Trophoblast cell (in vitro differentiated cells and primary cell): ENCODE measurements around the gene SLC35D2.

ENCODE experiments used
- DNase-seq, 2 donors: peaks; one replicate each; pipeline ENCODE4 v3.0.0-alpha.2; 2016
- H2AFZ ChIP-seq: 2 replicates; pipeline ENCODE4 v1.6.1; 2013; ENCODE audit warnings: low read length, moderate library complexity, mild to moderate bottlenecking; ENCODE audit not compliant: insufficient read depth, poor library complexity
- H2AK5ac ChIP-seq: 2 replicates; pipeline ENCODE4 v1.6.1; 2013; ENCODE audit warnings: mild to moderate bottlenecking, low read length
- H2BK120ac ChIP-seq: 2 replicates; pipeline ENCODE4 v1.6.1; 2013; ENCODE audit warnings: low read length, mild to moderate bottlenecking, moderate library complexity; ENCODE audit not compliant: insufficient read depth, poor library complexity
- H2BK12ac ChIP-seq: 2 replicates; pipeline ENCODE4 v1.6.1; 2013; ENCODE audit warnings: mild to moderate bottlenecking, low read length, moderate library complexity
- H2BK5ac ChIP-seq: 2 replicates; pipeline ENCODE4 v1.6.1; 2013; ENCODE audit warnings: low read length, low read depth, moderate library complexity, mild to moderate bottlenecking; ENCODE audit not compliant: poor library complexity
- H3K14ac ChIP-seq: 2 replicates; pipeline ENCODE4 v1.6.1; 2013; ENCODE audit warnings: mild to moderate bottlenecking, low read length
- H3K18ac ChIP-seq: 2 replicates; pipeline ENCODE4 v1.6.1; 2013; ENCODE audit warnings: mild to moderate bottlenecking, low read length
- H3K23ac ChIP-seq: 2 replicates; pipeline ENCODE4 v1.6.1; 2013; ENCODE audit warnings: low read length
- H3K27ac ChIP-seq: 2 replicates; pipeline ENCODE4 v1.5.1; 2013; ENCODE audit warnings: low read depth, mild to moderate bottlenecking, inconsistent platforms, low read length, moderate library complexity
- H3K27me3 ChIP-seq: 2 replicates; pipeline ENCODE4 v1.6.1; 2013; ENCODE audit warnings: inconsistent platforms, mild to moderate bottlenecking, low read length, moderate library complexity; ENCODE audit not compliant: insufficient read depth
- H3K36me3 ChIP-seq, 2 experiments: 1 replicate in 1 of 2; 2 replicates in 1 of 2; pipeline ENCODE4 v1.6.1; 2013; ENCODE audit warnings: low read length in 2 of 2, mild to moderate bottlenecking in 2 of 2, moderate library complexity in 1 of 2; ENCODE audit not compliant: insufficient read depth in 2 of 2, control insufficient read depth in 1 of 2
- H3K4ac ChIP-seq: 2 replicates; pipeline ENCODE4 v1.6.1; 2013; ENCODE audit warnings: low read depth, mild to moderate bottlenecking, low read length, moderate library complexity
- H3K4me1 ChIP-seq, 2 experiments: 1 replicate in 1 of 2; 2 replicates in 1 of 2; pipeline ENCODE4 v1.6.1; 2013; ENCODE audit warnings: low read length in 2 of 2, mild to moderate bottlenecking in 2 of 2, moderate library complexity in 1 of 2; ENCODE audit not compliant: insufficient read depth in 2 of 2, control insufficient read depth in 1 of 2
- H3K4me2 ChIP-seq: 2 replicates; pipeline ENCODE4 v1.6.1; 2013; ENCODE audit warnings: inconsistent platforms, mild to moderate bottlenecking, low read length, moderate library complexity
- H3K4me3 ChIP-seq: 2 replicates; pipeline ENCODE4 v1.5.1; 2013; ENCODE audit warnings: mild to moderate bottlenecking, low read depth, low read length, inconsistent platforms
- H3K79me1 ChIP-seq: one replicate; pipeline ENCODE4 v1.6.1; 2013; ENCODE audit warnings: low read length
- H3K79me2 ChIP-seq: 2 replicates; pipeline ENCODE4 v1.6.1; 2013; ENCODE audit warnings: low read length, mild to moderate bottlenecking; ENCODE audit not compliant: control insufficient read depth, insufficient read depth, poor library complexity
- H3K9ac ChIP-seq: 2 replicates; pipeline ENCODE4 v1.6.1; 2013; ENCODE audit warnings: mild to moderate bottlenecking, low read length
- H3K9me3 ChIP-seq: 2 replicates; pipeline ENCODE4 v1.6.1; 2013; ENCODE audit warnings: low read depth, mild to moderate bottlenecking, control low read depth, inconsistent platforms, low read length; ENCODE audit not compliant: insufficient read depth
- H4K12ac ChIP-seq: 2 replicates; pipeline ENCODE4 v1.6.1; 2013; ENCODE audit warnings: low read depth, mild to moderate bottlenecking, low read length, moderate library complexity
- H4K8ac ChIP-seq: 2 replicates; pipeline ENCODE4 v1.6.1; 2013; ENCODE audit warnings: low read depth, mild to moderate bottlenecking, low read length, moderate library complexity
- H4K91ac ChIP-seq: one replicate; pipeline ENCODE4 v1.6.1; 2013; ENCODE audit warnings: low read depth, mild to moderate bottlenecking, low read length, moderate library complexity
- WGBS: extraction: QIAGEN DNeasy Blood & Tissue Kit; methylation state at CpG from one replicate; pipeline ENCODE4 v1.1.7; 2013; ENCODE audit warnings: missing lambda C conversion rate; ENCODE audit not compliant: insufficient read length, insufficient coverage; ENCODE audit errors: extremely low coverage; 5-methylcytosine and 5-hydroxymethylcytosine counted together

The SLC35D2 gene

GRCh38 chr9:96279932-96280331, 103.6 kb downstream of the SLC35D2 start:
- Histone ChIP-seq H3K14ac (no peak overlapping the region), H2AK5ac (no peak overlapping the region), H3K79me1 (peaks cover 18% of the 10 kb centered on the region), H3K27ac (peak overlapping the region; percentile 77), H3K4me1 (peaks cover 15% of the 10 kb centered on the region in 2 experiments), H4K8ac (no peak overlapping the region), H2AFZ (no peak overlapping the region), H4K91ac (no peak overlapping the region), H2BK120ac (no peak overlapping the region), H3K23ac (no peak overlapping the region), H3K18ac (no peak overlapping the region), H3K4ac (no peak overlapping the region), H4K12ac (no peak overlapping the region), H3K27me3 (no peaks in the 10 kb centered on the region), H3K9me3 (no peaks in the 10 kb centered on the region), H3K79me2 (no peaks in the 10 kb centered on the region), H3K4me3 (no peak overlapping the region), H3K9ac (no peak overlapping the region), H2BK12ac (no peak overlapping the region), H2BK5ac (no peak overlapping the region), H3K4me2 (no peak overlapping the region), H3K36me3 (no peaks in the 10 kb centered on the region)
- WGBS = no CpG with 5 or more reads among the region's 8 CpGs
- DNase-seq = peak; percentile 92 to 97

- peaks cover 5% of the 10 kb centered on the region for H3K9me3 ChIP-seq
- H3K23ac ChIP-seq = no peak overlapping the region
- no peak overlapping the region for H4K8ac ChIP-seq
- H2AFZ ChIP-seq = no peak overlapping the region
- no peak overlapping the region for H3K14ac ChIP-seq
- no peak overlapping the region for H3K9ac ChIP-seq
- H2AK5ac ChIP-seq = no peak overlapping the region
- no peak overlapping the region for H3K4me3 ChIP-seq
- no CpG with 5 or more reads among the region's 2 CpGs for WGBS
- H3K27me3 ChIP-seq = no peaks in the 10 kb centered on the region
- no peak overlapping the region for H2BK12ac ChIP-seq
- no peak overlapping the region for H2BK5ac ChIP-seq
- H3K36me3 ChIP-seq = no peaks in the 10 kb centered on the region
- no peak overlapping the region for H3K27ac ChIP-seq
- H3K79me1 ChIP-seq = peaks cover 4% of the 10 kb centered on the region
- no peak overlapping the region for H3K4me2 ChIP-seq
- H2BK120ac ChIP-seq = no peak overlapping the region
- DNase-seq = no peak
- H4K12ac ChIP-seq = no peak overlapping the region
- H3K4me1 ChIP-seq = no peaks in the 10 kb centered on the region
- no peak overlapping the region for H4K91ac ChIP-seq
- H3K18ac ChIP-seq = no peak overlapping the region
- H3K4ac ChIP-seq = no peak overlapping the region
- H3K79me2 ChIP-seq = no peaks in the 10 kb centered on the region
Measured at GRCh38 chr9:96274939-96275338, 108.6 kb downstream of the SLC35D2 start.
